PC-3 (cell line): ENCODE results near the gene MED7.

ENCODE experiments used
- EZH2 ChIP-seq: fragments of 300-600 bp; sonication (generic); IDR thresholded peaks from one replicate; pipeline ENCODE4 v1.6.1; 2017; ENCODE audit warnings: antibody characterized with exemption, mild to moderate bottlenecking, low read length; ENCODE audit not compliant: unreplicated experiment
- EZH2phosphoT487 ChIP-seq: fragments of 300-600 bp; sonication (generic); IDR thresholded peaks from 2 replicates; pipeline ENCODE4 v1.6.1; 2018; ENCODE audit warnings: mild to moderate bottlenecking, antibody characterized with exemption, low read length, borderline replicate concordance
- TF ChIP-seq, protein P1 (sequence below): fragments of 300-600 bp; sonication (generic); conservative IDR thresholded peaks from 2 replicates; pipeline ENCODE4 v1.5.1; 2017; ENCODE audit warnings: antibody characterized with exemption, low read depth, mild to moderate bottlenecking, low read length

DNA sequence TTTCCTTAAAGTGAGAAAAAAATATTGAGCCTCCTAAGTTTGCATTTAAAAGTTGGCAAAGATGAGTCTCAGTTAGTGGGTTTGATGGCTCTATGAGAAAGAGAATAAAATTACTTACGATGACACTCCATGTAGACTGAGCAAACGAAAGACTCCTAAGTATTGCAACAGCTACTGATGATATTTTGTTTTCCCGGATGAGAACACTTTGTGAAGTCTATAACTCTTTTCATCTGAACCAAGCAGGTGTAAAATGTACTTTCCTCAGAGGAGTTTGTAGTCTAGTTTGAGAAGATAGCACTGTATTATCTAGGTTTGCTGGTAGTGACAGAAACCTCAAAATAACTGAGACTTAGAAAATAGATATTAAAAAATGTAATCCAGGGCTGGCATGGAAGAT, 36.3 kb upstream of the MED7 start:
- TF ChIP-seq, protein P1, sequence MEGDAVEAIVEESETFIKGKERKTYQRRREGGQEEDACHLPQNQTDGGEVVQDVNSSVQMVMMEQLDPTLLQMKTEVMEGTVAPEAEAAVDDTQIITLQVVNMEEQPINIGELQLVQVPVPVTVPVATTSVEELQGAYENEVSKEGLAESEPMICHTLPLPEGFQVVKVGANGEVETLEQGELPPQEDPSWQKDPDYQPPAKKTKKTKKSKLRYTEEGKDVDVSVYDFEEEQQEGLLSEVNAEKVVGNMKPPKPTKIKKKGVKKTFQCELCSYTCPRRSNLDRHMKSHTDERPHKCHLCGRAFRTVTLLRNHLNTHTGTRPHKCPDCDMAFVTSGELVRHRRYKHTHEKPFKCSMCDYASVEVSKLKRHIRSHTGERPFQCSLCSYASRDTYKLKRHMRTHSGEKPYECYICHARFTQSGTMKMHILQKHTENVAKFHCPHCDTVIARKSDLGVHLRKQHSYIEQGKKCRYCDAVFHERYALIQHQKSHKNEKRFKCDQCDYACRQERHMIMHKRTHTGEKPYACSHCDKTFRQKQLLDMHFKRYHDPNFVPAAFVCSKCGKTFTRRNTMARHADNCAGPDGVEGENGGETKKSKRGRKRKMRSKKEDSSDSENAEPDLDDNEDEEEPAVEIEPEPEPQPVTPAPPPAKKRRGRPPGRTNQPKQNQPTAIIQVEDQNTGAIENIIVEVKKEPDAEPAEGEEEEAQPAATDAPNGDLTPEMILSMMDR: no peak
- TF ChIP-seq EZH2 (no peak), EZH2phosphoT487 (no peak)
